Activated CD4-positive, alpha-beta T cell treated with anti-CD3 and anti-CD28 coated beads for 24 hours (primary cell): ENCODE data around the gene TAF11.
"Not testable (repeated sequence)": the region's sequence is repeated elsewhere in the genome, so short reads cannot be mapped to it uniquely, and the experiment has no call there.

Source experiments
- DNase-seq, 2 donors: peaks; one replicate each; pipeline ENCODE4 v3.0.0-alpha.2; 2020; ENCODE audit warnings: low read depth in 2 of 2

The TAF11 gene

DNA sequence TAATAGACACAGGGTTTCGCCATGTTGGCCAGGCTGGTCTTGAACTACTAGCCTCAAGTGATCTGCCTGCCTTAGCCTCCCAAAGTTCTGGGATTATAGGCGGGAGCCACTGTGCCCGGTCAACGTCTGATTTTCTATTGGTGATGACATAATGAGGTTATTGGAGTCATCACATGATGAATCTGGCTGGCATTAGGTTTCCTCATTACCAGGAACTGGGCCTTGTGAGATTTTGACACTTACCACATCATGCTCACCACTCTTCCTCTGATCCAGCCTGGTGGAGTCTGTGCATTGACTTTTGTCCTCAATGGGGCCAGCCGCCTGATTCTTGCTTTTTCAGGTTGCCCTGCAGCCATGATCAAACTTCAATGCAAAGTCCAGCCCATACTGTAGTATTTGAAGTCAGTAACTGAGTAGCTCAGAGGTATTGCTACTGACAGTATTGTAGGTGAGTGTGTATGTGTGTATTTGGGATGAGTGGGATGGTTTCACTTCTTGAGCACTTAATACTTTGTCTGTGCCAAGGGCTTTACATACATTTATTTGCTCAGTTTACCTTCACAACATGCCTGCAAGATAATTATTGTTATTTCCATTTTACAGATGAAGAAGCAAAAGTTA lies 17.3 kb upstream of the TAF11 start:
- DNase-seq = no peak

DNA sequence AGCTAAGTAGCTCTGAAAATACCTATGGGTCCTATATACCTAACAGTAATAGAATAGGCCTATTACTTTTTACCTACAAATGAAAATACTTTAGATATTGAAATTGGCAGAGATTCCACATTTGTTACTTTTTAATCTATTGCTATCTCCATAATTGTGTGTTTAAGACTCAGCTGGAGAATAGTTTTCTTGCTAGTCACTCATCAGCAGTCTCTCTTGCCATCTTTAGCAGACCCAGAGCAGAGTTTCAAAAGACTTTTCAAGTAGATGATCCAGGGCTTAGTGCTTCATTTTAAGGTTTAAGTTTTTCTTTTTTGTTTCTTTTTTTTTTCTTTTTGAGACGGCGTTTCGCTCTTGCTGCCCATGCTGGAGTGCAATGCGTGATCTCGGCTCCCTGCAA lies 14.1 kb upstream of the TAF11 start:
- DNase-seq = no peak

- DNase-seq = no peak
These were observed 12.6 kb upstream of the TAF11 start for GRCh38 chr6:34900321-34901031.

DNA sequence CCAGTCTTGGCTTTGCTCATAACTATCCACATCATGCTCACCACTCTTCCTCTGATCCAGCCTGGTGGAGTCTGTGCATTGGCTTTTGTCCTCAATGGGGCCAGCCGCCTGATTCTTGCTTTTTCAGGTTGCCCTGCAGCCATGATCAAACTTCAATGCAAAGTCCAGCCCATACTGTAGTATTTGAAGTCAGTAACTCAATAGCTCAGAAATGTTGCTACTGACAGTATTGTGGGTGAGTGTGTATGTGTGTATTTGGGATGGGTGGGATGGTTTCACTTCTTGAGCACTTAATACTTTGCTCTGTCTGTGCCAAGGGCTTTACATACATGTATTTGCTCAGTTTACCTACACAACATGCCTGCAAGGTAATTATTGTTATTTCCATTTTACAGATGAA lies 11.9 kb upstream of the TAF11 start:
- DNase-seq = not testable (repeated sequence)

DNA sequence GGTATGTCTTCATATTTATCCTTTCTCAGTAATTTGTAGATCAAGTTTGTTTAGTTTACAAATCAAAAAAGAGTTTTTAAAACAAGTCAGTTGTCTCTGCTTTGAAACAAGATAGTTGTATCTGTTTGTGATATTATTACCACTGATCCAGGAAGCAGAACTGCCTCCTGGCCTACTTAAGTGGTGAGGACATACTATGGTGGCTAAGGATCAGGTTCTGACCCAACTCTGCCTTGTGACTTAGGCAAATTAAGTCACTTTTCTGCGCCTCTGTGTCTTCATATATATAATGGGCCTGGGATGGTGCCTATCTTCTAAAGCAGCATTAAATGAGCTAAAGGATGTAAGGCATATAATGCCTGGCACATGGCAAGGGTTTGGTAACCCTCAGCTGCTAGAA lies 9.9 kb upstream of the TAF11 start:
- no peak for DNase-seq

DNA sequence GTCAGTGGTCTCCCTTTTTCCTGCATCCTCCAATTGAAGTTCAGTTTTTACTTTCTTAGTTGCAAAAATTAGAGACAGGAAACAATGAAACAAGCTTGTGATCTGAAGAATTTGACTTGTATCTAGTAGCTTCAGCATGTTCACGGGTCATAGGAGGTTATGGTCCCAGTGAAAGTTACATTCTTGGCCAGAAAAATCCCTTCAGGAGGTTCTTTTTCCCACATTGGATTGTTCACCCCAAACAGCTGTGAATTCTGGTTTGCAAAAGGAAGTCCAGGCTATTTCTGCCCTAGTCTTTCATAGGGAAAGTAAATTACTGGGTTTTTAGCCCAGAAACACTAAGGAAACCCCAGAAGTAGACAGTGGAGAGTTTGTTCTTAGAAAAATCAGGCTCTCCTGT lies 9.3 kb upstream of the TAF11 start:
- no peak for DNase-seq

GRCh38 chr6:34894693-34895092 lies 6.9 kb upstream of the TAF11 start:
- DNase-seq = no peak

DNA sequence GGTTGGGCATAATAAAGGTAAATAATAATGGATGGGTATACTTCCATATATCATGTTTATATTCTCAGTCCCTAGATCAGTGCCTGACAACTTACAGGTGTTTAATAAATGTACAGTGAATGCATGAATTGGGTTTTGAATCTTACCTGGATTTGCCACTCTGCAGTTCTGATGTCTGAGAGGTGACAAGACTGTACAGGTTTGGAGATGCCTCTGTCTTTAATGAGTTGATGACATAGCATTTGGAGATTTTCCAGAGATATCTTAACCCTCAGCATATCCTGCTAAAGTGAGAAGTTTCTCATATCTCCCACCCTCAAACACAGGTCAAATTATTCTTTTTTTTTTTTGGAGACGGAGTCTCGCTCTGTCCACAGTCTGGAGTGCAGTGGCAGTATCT lies 3.5 kb upstream of the TAF11 start:
- DNase-seq = no peak

DNA sequence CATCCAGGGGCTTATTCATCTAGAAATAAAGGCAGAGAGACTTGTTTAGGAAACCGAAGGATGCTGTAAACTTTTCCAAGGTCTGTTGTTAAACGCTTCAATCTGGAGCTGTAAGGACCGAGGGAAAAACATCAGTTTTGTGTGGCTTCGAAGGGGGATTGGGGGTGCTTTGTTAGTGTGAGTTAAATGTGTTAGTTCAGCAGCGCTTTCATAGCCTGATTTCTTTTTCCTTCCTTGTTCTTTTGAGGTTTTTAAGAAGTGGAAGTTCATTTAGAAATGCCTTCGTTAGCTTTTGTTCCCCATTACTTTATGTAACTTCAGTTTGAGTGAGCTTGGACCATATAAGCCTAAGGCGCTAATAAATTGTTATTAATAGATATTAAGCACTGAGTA lies 2.7 kb upstream of the TAF11 start:
- no peak for DNase-seq

DNA sequence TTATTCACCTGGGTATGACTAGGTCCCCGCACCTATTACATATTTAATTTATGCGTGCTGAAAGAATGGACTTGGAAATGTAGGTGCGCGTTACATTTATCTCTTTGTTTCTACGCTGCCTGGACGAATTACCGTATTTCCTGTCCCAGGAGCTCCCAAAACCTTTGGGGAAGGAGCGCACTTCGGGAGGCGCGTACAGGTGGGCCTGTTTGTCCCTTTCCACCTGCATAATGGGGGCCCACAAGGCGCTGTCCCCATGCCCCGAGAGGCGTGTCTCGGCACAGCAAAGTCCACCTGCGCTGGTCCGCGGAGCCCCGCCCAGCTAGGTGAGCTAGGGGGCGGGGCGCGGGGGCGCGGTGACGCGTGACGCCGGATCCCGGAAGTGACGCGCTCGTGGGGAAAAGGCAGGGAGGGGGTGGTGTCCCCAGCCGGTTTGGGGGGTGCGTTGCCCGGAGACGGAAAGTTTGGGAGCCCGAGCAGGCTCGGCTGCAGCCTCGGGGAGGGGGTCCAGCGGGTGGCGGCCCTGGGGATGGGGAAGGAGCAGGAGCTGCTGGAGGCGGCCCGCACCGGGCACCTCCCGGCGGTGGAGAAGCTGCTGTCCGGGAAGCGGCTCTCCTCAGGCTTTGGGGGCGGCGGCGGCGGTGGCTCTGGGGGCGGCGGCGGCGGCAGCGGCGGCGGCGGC lies 1.2 kb upstream of the TAF11 start, which contains the start of gene ANKS1A:
Gene ANKS1A (plus strand): TSS at position 382 of the 682 bp plus-strand sequence. CDS start 148 bp downstream, at position 530.
- peak; percentile 82 to 84 for DNase-seq

DNA sequence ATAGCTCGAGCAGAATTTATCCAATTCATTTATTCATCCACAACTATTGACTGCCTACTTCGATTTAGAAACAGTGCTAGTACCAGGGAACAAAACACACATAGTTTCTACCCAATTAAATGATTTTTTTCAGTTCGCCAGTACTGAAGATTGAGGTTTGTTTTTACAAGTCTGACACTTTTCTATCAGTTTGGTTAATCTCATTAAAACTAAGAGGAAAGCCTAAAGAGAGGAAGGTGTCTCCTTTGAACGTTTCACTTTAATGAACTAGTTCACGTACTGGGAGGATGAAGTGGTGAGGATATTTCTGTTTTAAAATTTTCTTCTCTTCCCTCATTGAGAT lies 643 bp upstream of the TAF11 start:
- no peak for DNase-seq

- DNase-seq = not testable (repeated sequence)
These were observed 2.0 kb downstream of the TAF11 start for GRCh38 chr6:34885837-34886236.

DNA sequence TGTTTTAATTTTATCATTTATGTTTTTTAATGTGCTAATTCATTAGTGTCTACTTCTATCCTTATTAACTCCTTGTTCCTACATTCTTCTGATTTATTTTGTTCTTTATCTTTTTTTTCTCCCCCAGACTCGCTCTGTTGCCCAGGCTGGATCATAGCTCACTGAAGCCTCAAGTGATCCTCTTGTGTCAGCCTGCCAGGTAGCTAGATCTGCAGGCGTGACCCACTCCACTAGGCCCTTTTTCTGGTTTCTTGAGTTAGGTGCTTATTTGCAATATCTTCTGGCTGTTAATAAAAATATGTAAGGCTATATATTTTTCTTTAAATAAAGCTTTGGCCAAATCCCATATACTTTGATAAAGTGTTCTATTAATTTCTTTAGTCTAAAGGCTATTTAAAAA lies 2.8 kb downstream of the TAF11 start:
- DNase-seq = no peak

DNA sequence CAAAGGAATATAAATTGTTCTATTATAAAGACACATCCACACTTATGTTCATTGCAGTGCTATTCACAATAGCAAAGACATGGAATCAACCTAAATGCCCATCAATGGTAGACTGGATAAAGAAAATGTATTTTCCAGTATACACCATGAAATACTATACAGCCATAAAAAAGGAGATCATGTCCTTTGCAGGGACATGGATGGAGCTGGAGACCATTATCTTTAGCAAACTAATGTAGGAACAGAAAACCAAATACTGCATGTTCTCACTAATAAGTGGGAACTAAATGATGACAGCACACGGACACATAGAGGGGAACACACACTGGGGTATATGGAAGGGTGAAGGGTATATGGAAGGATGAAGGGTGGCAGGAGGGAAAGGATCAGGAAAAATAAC lies 3.8 kb downstream of the TAF11 start:
- DNase-seq = not testable (repeated sequence)

DNA sequence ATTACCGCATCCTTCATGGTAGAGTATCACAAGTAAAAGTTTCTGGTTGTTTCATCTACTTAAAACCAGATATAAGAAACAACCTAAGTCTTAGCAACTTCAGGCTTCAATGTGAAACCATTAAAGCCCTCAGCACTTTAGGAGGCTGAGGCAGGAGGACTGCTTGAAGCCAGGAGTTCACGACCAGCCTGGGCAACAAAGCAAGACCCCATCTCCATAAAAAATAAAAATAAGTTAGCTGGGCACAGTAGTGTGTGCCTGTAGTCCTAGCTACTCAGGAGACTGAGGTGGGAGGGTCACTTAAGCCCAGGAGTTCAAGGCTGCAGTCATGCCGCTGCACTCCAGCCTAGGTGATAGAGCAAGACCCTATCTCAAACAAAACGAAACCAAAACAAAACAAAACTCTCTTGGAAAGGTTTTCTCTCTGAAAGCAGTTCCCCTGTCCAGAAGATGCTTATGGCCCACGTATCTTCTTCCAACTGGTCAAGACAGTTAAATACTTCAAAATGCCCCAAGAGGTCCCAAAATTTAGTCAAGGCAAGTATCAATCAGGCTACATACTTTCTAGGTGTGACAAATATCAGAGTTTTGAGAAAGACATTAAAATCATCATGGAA lies 9.9 kb downstream of the TAF11 start:
- DNase-seq = no peak

GRCh38 chr6:34877259-34877658 lies 10.6 kb downstream of the TAF11 start:
- no peak for DNase-seq

- DNase-seq = no peak
These were observed 11.4 kb downstream of the TAF11 start for GRCh38 chr6:34876472-34876871.

GRCh38 chr6:34875292-34876213 lies 12.3 kb downstream of the TAF11 start:
- DNase-seq = no peak

DNA sequence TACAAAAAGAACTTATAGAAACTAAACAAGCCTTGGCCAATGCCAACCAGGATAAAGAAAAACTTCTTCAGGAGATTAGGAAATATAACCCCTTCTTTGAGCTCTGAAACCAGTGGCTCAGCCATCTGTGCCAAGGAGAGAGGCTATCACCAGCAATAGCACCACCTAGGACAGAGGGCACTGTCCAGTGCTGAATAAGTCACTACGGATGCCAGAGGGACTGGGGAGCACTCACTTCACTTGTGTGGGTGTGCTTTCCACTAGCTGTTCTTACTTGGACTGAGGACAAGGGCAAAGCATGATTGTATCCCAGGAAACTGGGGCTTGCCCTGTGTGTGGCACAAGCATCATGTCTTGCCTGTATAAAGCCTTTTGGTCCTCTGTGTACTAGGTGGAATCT lies 15.5 kb downstream of the TAF11 start:
- DNase-seq = no peak

- DNase-seq = no peak
These were observed 16.0 kb downstream of the TAF11 start for GRCh38 chr6:34871853-34872252.

DNA sequence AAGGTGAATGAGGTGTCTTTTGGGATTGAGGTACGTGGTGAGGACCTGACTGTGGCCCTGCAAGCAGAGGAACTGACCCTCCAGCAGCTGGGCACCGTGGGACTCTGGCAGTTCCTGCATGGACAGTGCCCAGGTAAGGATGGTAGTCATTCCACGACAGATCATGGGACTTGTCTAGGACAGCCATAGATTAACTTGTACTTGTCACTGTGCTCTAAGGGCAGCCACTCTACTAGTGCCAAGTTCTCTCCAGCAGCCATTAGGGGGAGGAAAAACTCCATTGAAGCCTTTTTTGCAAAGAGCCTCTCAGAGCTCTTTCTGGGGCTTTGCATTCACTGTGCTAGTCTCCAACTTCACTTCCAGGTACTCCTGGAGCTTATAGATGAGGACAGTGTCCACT lies 20.4 kb downstream of the TAF11 start:
- no peak for DNase-seq

DNA sequence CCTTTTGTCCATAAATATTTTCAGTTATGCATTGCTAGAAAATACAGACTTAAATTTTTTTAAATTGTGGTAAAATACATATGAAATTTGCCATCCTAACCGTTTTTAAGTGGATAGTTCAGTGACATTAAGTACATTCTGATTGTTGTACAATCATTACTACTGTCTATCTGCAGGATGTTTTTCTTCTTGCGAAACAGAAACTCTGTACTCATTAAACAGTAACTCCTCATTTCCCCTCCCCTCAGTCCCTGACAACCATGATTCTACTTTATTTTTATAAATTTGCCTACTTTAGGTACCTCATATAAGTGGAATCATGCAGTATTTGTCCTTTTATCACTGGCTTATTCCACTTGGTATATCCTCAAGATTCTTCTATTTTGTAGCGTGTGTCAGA lies 21.3 kb downstream of the TAF11 start:
- no peak for DNase-seq
